Trophoblast cell (in vitro differentiated cells and primary cell): ENCODE measurements around the gene UTP15.

Experiments
- DNase-seq, 2 donors: peaks; one replicate each; pipeline ENCODE4 v3.0.0-alpha.2; 2016
- H2AFZ ChIP-seq: 2 replicates; pipeline ENCODE4 v1.6.1; 2013; ENCODE audit warnings: low read length, moderate library complexity, mild to moderate bottlenecking; ENCODE audit not compliant: insufficient read depth, poor library complexity
- H2AK5ac ChIP-seq: 2 replicates; pipeline ENCODE4 v1.6.1; 2013; ENCODE audit warnings: mild to moderate bottlenecking, low read length
- H2BK120ac ChIP-seq: 2 replicates; pipeline ENCODE4 v1.6.1; 2013; ENCODE audit warnings: low read length, mild to moderate bottlenecking, moderate library complexity; ENCODE audit not compliant: insufficient read depth, poor library complexity
- H2BK12ac ChIP-seq: 2 replicates; pipeline ENCODE4 v1.6.1; 2013; ENCODE audit warnings: mild to moderate bottlenecking, low read length, moderate library complexity
- H2BK5ac ChIP-seq: 2 replicates; pipeline ENCODE4 v1.6.1; 2013; ENCODE audit warnings: low read length, low read depth, moderate library complexity, mild to moderate bottlenecking; ENCODE audit not compliant: poor library complexity
- H3K14ac ChIP-seq: 2 replicates; pipeline ENCODE4 v1.6.1; 2013; ENCODE audit warnings: mild to moderate bottlenecking, low read length
- H3K18ac ChIP-seq: 2 replicates; pipeline ENCODE4 v1.6.1; 2013; ENCODE audit warnings: mild to moderate bottlenecking, low read length
- H3K23ac ChIP-seq: 2 replicates; pipeline ENCODE4 v1.6.1; 2013; ENCODE audit warnings: low read length
- H3K27ac ChIP-seq: 2 replicates; pipeline ENCODE4 v1.5.1; 2013; ENCODE audit warnings: low read depth, mild to moderate bottlenecking, inconsistent platforms, low read length, moderate library complexity
- H3K27me3 ChIP-seq: 2 replicates; pipeline ENCODE4 v1.6.1; 2013; ENCODE audit warnings: inconsistent platforms, mild to moderate bottlenecking, low read length, moderate library complexity; ENCODE audit not compliant: insufficient read depth
- H3K36me3 ChIP-seq, 2 experiments: 1 replicate in 1 of 2; 2 replicates in 1 of 2; pipeline ENCODE4 v1.6.1; 2013; ENCODE audit warnings: low read length in 2 of 2, mild to moderate bottlenecking in 2 of 2, moderate library complexity in 1 of 2; ENCODE audit not compliant: insufficient read depth in 2 of 2, control insufficient read depth in 1 of 2
- H3K4ac ChIP-seq: 2 replicates; pipeline ENCODE4 v1.6.1; 2013; ENCODE audit warnings: low read depth, mild to moderate bottlenecking, low read length, moderate library complexity
- H3K4me1 ChIP-seq, 2 experiments: 1 replicate in 1 of 2; 2 replicates in 1 of 2; pipeline ENCODE4 v1.6.1; 2013; ENCODE audit warnings: low read length in 2 of 2, mild to moderate bottlenecking in 2 of 2, moderate library complexity in 1 of 2; ENCODE audit not compliant: insufficient read depth in 2 of 2, control insufficient read depth in 1 of 2
- H3K4me2 ChIP-seq: 2 replicates; pipeline ENCODE4 v1.6.1; 2013; ENCODE audit warnings: inconsistent platforms, mild to moderate bottlenecking, low read length, moderate library complexity
- H3K4me3 ChIP-seq: 2 replicates; pipeline ENCODE4 v1.5.1; 2013; ENCODE audit warnings: mild to moderate bottlenecking, low read depth, low read length, inconsistent platforms
- H3K79me1 ChIP-seq: one replicate; pipeline ENCODE4 v1.6.1; 2013; ENCODE audit warnings: low read length
- H3K79me2 ChIP-seq: 2 replicates; pipeline ENCODE4 v1.6.1; 2013; ENCODE audit warnings: low read length, mild to moderate bottlenecking; ENCODE audit not compliant: control insufficient read depth, insufficient read depth, poor library complexity
- H3K9ac ChIP-seq: 2 replicates; pipeline ENCODE4 v1.6.1; 2013; ENCODE audit warnings: mild to moderate bottlenecking, low read length
- H3K9me3 ChIP-seq: 2 replicates; pipeline ENCODE4 v1.6.1; 2013; ENCODE audit warnings: low read depth, mild to moderate bottlenecking, control low read depth, inconsistent platforms, low read length; ENCODE audit not compliant: insufficient read depth
- H4K12ac ChIP-seq: 2 replicates; pipeline ENCODE4 v1.6.1; 2013; ENCODE audit warnings: low read depth, mild to moderate bottlenecking, low read length, moderate library complexity
- H4K8ac ChIP-seq: 2 replicates; pipeline ENCODE4 v1.6.1; 2013; ENCODE audit warnings: low read depth, mild to moderate bottlenecking, low read length, moderate library complexity
- H4K91ac ChIP-seq: one replicate; pipeline ENCODE4 v1.6.1; 2013; ENCODE audit warnings: low read depth, mild to moderate bottlenecking, low read length, moderate library complexity
- WGBS: extraction: QIAGEN DNeasy Blood & Tissue Kit; methylation state at CpG from one replicate; pipeline ENCODE4 v1.1.7; 2013; ENCODE audit warnings: missing lambda C conversion rate; ENCODE audit not compliant: insufficient read length, insufficient coverage; ENCODE audit errors: extremely low coverage; 5-methylcytosine and 5-hydroxymethylcytosine counted together

UTP15 gene

DNA sequence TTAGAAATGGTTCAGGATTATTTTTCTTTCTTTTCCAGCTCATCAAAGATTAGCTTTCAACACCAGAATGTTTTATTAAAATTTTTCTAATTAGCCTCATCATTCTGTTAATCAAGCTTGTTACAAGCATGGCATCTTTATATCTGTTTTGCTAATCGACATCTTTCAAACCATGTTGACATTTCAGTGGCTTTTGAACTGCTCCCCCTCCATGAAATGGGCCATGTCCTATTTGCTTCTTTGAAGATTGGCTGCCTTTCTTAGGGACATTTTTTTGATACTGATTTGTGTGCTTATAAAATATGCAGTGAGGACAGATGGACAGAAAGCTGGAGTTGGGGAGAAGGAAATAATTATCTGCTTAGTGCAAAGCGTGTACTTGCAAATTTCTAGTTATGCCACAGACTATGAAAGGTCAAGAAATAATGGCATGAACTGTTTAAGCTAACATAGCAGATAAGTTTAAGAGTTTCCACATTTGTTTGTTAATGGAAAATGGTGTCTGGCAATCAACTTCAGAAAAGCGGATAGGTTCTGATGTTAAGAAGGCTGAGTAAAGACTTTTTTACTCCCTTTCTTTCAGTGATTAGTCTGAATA lies 39.8 kb upstream of the UTP15 start:
- no peak overlapping the region for H3K23ac ChIP-seq
- no peak overlapping the region for H3K18ac ChIP-seq
- no peak overlapping the region for H2BK12ac ChIP-seq
- WGBS, result no CpG with 5 or more reads among the region's 3 CpGs
- no peak overlapping the region for H3K4me3 ChIP-seq
- H3K14ac ChIP-seq, result no peak overlapping the region
- H2BK120ac ChIP-seq, result no peak overlapping the region
- H3K4ac ChIP-seq, result no peak overlapping the region
- H4K91ac ChIP-seq, result no peak overlapping the region
- no peak overlapping the region for H3K27ac ChIP-seq
- H3K4me1 ChIP-seq, result peaks cover 0 to 2% of the 10 kb centered on the region in 2 experiments
- H3K9me3 ChIP-seq, result no peaks in the 10 kb centered on the region
- no peaks in the 10 kb centered on the region for H3K79me1 ChIP-seq
- no peak overlapping the region for H4K12ac ChIP-seq
- no peak overlapping the region for H2BK5ac ChIP-seq
- H3K79me2 ChIP-seq, result no peaks in the 10 kb centered on the region
- no peak for DNase-seq
- H3K27me3 ChIP-seq, result no peaks in the 10 kb centered on the region
- H2AK5ac ChIP-seq, result no peak overlapping the region
- H3K4me2 ChIP-seq, result no peak overlapping the region
- H2AFZ ChIP-seq, result no peak overlapping the region
- no peaks in the 10 kb centered on the region for H3K36me3 ChIP-seq
- H3K9ac ChIP-seq, result no peak overlapping the region
- H4K8ac ChIP-seq, result no peak overlapping the region

GRCh38 chr5:73528248-73528647 lies 37.3 kb upstream of the UTP15 start:
- Histone ChIP-seq H3K23ac (no peak overlapping the region), H2BK5ac (no peak overlapping the region), H3K79me1 (no peaks in the 10 kb centered on the region), H3K36me3 (no peaks in the 10 kb centered on the region), H3K9me3 (no peaks in the 10 kb centered on the region), H2AFZ (no peak overlapping the region), H2BK12ac (no peak overlapping the region), H2BK120ac (no peak overlapping the region), H3K18ac (no peak overlapping the region), H3K14ac (no peak overlapping the region), H2AK5ac (no peak overlapping the region), H4K12ac (no peak overlapping the region), H3K4me3 (no peak overlapping the region), H3K79me2 (no peaks in the 10 kb centered on the region), H4K8ac (no peak overlapping the region), H3K27ac (no peak overlapping the region), H4K91ac (no peak overlapping the region), H3K27me3 (no peaks in the 10 kb centered on the region), H3K4me1 (no peaks in the 10 kb centered on the region), H3K4ac (no peak overlapping the region), H3K9ac (no peak overlapping the region), H3K4me2 (no peak overlapping the region)
- no peak for DNase-seq
- no CpG with 5 or more reads among the region's 3 CpGs for WGBS

DNA sequence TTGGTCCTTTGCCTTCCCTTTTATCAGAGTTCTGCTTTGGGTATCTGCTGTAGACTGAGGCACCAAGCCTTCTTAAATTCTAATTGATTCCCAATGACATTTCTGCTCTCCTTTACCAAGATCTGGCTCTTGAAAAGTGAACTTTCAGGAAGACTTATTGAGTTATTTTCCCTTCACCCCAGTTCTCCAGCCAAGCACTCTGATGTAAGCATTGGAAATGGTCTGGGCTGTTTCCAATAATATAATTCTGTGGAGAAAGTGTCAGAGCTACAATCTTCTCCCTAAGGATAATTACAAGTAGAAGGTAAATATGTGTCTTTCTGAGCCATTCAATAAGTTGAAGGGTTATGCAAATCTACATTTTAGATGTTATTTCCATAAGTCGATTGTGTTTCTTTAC lies 36.5 kb upstream of the UTP15 start:
- Histone ChIP-seq H3K27me3 (no peaks in the 10 kb centered on the region), H2AFZ (no peak overlapping the region), H2BK12ac (no peak overlapping the region), H3K9ac (no peak overlapping the region), H2BK5ac (no peak overlapping the region), H2BK120ac (no peak overlapping the region), H2AK5ac (no peak overlapping the region), H3K4me3 (no peak overlapping the region), H3K9me3 (no peaks in the 10 kb centered on the region), H4K8ac (no peak overlapping the region), H3K18ac (no peak overlapping the region), H4K12ac (no peak overlapping the region), H4K91ac (no peak overlapping the region), H3K36me3 (no peaks in the 10 kb centered on the region), H3K4me1 (no peaks in the 10 kb centered on the region), H3K4ac (no peak overlapping the region), H3K79me2 (no peaks in the 10 kb centered on the region), H3K27ac (no peak overlapping the region), H3K4me2 (no peak overlapping the region), H3K14ac (no peak overlapping the region), H3K79me1 (no peaks in the 10 kb centered on the region), H3K23ac (no peak overlapping the region)
- no peak for DNase-seq
- no CpG with 5 or more reads among the region's 1 CpG for WGBS

DNA sequence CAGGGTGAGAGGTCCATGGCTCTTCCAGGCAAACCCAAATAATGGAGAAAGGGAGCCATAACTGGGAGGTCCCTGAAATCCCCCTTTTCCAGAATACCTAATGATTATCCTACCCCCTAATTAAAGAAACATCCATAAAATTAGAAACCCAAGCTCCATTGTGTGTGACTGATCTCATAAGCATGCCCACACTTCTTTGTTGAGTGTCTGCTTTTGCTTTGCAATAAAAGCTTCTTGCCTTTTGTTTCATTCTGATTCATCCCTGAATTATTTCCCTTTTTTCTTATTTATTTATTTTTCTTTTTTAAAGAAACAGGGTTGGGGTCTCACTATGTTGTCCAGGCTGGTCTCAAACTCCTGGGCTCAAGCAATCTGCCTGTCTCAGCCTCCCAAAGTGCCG lies 34.2 kb upstream of the UTP15 start:
- no peak overlapping the region for H3K27ac ChIP-seq
- no peak overlapping the region for H3K23ac ChIP-seq
- no peak for DNase-seq
- no peaks in the 10 kb centered on the region for H3K9me3 ChIP-seq
- H2BK120ac ChIP-seq, result no peak overlapping the region
- no peak overlapping the region for H3K4me3 ChIP-seq
- H4K91ac ChIP-seq, result no peak overlapping the region
- H2BK12ac ChIP-seq, result no peak overlapping the region
- WGBS, result no CpG with 5 or more reads among the region's 1 CpG
- H3K36me3 ChIP-seq, result no peaks in the 10 kb centered on the region
- H3K4me1 ChIP-seq, result no peaks in the 10 kb centered on the region
- H3K4me2 ChIP-seq, result no peak overlapping the region
- H3K27me3 ChIP-seq, result no peaks in the 10 kb centered on the region
- no peak overlapping the region for H3K9ac ChIP-seq
- H2AK5ac ChIP-seq, result no peak overlapping the region
- no peak overlapping the region for H2AFZ ChIP-seq
- H3K18ac ChIP-seq, result no peak overlapping the region
- H3K14ac ChIP-seq, result no peak overlapping the region
- H4K12ac ChIP-seq, result no peak overlapping the region
- no peak overlapping the region for H2BK5ac ChIP-seq
- no peak overlapping the region for H4K8ac ChIP-seq
- no peak overlapping the region for H3K4ac ChIP-seq
- no peaks in the 10 kb centered on the region for H3K79me1 ChIP-seq
- H3K79me2 ChIP-seq, result no peaks in the 10 kb centered on the region
